Astrocyte of the spinal cord (primary cell): Measurements from ENCODE around the gene ZFHX3.

Experiments used
- DNase-seq: peaks from one replicate; pipeline ENCODE4 v3.0.0; 2011; ENCODE audit warnings: low read depth, low spot score
- H3K4me3 ChIP-seq: 2 replicates; pipeline ENCODE4 v1.5.1; 2011; ENCODE audit warnings: low read depth, mild to moderate bottlenecking, low read length, moderate library complexity
- in situ Hi-C: cut with HindIII; loops from 2 replicates; pipeline ENCODE4 v1.10.0; 2017; ENCODE audit warnings: low sequenced_read_pairs
- TF ChIP-seq, protein P1 (sequence below): IDR thresholded peaks from 2 replicates; pipeline ENCODE4 v1.5.1; 2012; ENCODE audit warnings: low read depth, mild to moderate bottlenecking, low read length, inconsistent platforms

ZFHX3 gene

DNA sequence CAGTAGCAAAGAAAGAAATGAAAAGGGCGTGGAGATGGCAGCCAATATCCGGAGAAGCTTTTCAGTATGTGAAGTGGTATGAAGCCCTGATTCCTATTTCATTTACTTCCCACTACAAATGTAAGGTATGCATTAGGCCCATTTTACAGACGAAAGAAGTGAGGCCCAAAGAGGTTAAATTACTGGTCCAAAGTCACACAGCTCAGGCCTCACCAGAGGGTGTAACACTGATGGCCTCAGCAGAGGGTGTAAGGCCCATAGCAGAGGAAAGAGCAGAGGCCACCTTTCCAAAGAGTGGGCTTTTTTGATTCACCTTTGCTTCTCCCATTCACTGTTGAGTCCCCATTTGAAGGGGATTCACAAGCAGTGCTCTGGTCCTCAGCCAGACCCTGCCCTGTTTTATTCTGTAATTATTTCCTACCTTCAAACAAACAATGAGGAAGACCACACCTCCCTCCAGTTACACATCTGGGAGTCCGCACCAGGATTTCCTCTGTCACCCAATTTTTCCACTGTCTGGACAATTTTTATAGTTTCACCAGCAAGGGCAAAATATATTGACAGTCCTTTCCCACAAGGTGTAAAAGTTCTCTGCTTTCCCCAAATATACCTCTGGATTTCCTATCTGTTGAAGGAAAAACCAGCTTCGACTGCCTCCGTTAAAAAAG, 7.1 kb downstream of the ZFHX3 start:
- TF ChIP-seq, protein P1, sequence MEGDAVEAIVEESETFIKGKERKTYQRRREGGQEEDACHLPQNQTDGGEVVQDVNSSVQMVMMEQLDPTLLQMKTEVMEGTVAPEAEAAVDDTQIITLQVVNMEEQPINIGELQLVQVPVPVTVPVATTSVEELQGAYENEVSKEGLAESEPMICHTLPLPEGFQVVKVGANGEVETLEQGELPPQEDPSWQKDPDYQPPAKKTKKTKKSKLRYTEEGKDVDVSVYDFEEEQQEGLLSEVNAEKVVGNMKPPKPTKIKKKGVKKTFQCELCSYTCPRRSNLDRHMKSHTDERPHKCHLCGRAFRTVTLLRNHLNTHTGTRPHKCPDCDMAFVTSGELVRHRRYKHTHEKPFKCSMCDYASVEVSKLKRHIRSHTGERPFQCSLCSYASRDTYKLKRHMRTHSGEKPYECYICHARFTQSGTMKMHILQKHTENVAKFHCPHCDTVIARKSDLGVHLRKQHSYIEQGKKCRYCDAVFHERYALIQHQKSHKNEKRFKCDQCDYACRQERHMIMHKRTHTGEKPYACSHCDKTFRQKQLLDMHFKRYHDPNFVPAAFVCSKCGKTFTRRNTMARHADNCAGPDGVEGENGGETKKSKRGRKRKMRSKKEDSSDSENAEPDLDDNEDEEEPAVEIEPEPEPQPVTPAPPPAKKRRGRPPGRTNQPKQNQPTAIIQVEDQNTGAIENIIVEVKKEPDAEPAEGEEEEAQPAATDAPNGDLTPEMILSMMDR, result no peak
- in situ Hi-C loops, result no loop called here
- DNase-seq, result no peak
- no peak overlapping the region for H3K4me3 ChIP-seq

DNA sequence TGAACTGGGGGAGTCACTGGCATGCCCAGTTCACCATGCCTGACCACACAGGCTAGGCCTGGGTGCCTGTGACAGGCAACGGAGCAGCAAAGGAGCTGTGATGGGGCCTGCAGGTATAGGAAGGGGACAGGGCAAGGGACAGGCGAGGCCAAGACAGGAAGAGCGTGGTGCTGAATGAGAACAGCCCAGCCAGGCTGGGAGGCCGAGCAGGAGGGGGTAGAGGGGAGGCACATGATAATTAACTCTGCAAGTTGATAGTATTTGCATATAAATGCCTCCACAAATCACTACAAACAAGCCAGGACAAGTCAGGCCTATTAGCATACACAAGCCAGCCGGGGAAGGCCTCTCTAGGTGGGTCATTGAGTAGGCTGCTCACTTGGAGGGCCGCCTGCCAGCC, 7.8 kb downstream of the ZFHX3 start:
- no peak overlapping the region for H3K4me3 ChIP-seq
- in situ Hi-C loops, result no loop called here
- no peak for DNase-seq
- TF ChIP-seq, protein P1, result no peak

DNA sequence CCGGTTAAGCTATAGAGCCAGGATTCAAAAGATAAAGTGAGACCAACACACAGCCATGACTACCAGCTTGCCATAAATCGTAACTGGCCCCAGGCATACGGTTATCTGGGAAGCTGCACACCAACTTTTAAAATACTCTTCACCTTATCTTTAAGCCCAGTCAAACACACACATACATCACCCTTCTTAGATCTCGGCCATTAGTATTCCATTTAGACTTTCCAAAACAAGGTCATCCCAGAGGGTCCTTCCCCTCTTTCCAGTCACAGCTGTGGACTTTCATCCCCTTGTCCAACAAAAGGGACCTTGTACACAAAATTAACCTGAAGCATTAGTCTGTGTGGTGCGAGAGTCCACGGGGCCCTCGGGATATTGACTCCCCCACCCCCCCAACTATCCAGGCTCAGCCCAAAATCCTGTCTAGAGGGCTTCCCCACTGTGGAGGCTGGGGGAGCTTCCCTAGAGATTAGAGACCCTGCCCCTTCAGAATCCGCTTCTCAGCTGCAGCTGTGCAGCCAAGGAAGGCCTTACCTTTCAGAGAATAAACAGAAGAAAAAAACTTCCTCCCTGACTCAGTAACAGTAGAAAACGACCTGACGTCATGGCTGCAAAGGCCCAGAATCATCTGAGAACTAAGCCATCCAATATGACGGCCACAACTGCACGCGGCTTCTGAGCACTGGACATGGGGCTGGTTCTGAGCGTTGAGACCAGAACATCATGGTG, 9.9 kb downstream of the ZFHX3 start:
- in situ Hi-C loops, result no loop called here
- no peak overlapping the region for H3K4me3 ChIP-seq
- DNase-seq, result no peak
- TF ChIP-seq, protein P1, result no peak

DNA sequence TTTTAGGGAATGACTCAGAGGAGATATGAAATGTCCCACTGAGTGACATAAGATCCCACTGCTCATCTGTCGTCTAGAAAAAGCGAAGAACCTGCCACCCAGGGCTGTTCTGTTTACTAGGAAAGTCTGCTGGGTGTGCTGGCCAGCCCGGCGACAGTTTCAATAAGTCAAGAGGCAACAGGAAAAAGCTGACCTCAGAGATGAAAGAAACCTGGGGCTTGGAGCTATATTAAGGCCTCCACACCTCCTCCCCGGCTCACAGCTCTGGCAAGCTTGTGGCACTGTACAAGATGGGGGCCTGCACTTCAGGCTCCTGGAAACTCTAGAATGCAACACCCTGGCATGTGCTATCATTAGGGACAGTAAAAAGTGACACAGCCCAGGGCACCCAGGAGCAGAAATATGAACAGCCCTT, 10.6 kb downstream of the ZFHX3 start:
- in situ Hi-C loops, result no loop called here
- DNase-seq, result no peak
- H3K4me3 ChIP-seq, result no peak overlapping the region
- TF ChIP-seq, protein P1, result no peak

DNA sequence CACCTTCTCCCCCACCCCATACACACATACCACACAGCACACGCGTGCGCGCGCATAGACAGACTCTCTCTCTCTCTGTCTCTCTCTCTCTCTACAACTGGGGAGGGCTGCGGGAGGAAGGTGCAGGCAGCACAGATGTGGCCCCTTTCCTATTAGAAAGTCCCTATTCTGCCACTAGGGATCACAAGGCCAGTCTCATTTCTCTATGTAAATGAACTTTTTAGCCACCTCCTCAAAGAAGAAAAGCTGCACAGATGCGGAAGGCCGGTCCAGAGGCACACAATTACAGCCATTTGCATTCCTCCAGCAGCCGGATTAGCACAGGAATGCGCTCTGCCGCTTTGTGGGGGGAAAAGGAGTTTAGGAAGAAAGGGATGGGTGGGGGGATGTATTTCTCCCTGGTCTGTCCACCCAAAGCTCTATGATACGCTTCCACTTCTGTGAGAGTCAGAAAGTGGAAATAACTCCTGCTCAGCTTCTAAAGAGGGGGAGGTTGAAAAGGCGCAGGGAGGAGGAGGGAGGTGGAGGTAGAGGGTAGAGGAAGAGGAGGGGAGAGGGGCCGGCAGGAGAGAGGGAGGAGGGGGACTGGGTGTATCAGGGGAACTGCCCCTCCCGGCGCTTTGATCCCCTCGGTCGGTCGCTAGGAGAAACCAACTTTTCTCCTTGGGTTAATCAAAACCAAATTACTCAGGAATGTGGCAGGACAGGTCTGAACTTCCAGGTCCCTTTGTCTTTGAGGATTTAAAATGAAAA, 11.7 kb downstream of the ZFHX3 start:
- no peak for DNase-seq
- TF ChIP-seq, protein P1, result no peak
- no peak overlapping the region for H3K4me3 ChIP-seq
- in situ Hi-C loops, result no loop called here

DNA sequence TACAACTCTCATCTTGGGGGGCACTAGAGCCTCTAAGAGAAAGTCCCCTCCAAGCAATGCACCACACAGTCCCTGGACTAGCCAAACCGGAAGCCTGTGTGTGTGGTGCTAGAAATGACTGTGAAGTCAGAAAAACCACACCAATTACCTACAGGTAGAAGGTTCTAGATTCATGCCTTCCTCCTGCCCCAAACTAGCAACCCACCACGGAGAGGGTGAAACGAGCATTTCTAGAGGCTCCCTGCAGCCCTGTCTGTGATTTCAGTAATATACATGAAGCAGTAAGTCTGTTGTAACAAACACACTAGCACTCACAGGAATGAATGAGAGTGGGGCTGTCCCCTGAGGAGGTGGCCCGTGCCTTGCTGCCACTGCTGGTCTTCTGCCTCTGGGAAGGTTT, 13.6 kb downstream of the ZFHX3 start:
- in situ Hi-C loops, result no loop called here
- TF ChIP-seq, protein P1, result no peak
- DNase-seq, result no peak
- no peak overlapping the region for H3K4me3 ChIP-seq
